Thoracic aorta (tissue), 2 donors: ENCODE data around the gene RAP1A. TPM values are rescaled to one million over a fixed set of nuclear protein-coding genes. Genes with fewer than 3 reads are reported as not detected.

Source experiments
- ATAC-seq: fragments of 150-250 bp; one replicate; pipeline ENCODE4 v1.8.0; 2017; ENCODE audit warnings: low read depth; ENCODE audit not compliant: insufficient number of reproducible peaks, low FRiP score
- DNase-seq: peaks from one replicate; pipeline ENCODE4 v3.0.0-alpha.2; 2020; ENCODE audit warnings: low spot score
- H3K27ac ChIP-seq, 2 donors: fragments of 200-600 bp; sonication (generic); 1 replicate in 1 of 2; 2 replicates in 1 of 2; pipeline ENCODE4 v1.5.1; 2016; ENCODE audit warnings: mild to moderate bottlenecking in 2 of 2, moderate library complexity in 2 of 2
- H3K27me3 ChIP-seq: fragments of 200-600 bp; sonication (generic); replicated peaks from 2 replicates; pipeline ENCODE4 v1.6.0; 2016; ENCODE audit warnings: mild to moderate bottlenecking; ENCODE audit not compliant: insufficient read depth
- H3K36me3 ChIP-seq: fragments of 200-600 bp; sonication (generic); one replicate; pipeline ENCODE4 v1.5.1; 2016
- H3K4me1 ChIP-seq, 2 donors: fragments of 200-600 bp; sonication (generic); 1 replicate in 1 of 2; 2 replicates in 1 of 2; pipeline versions ENCODE4 v1.5.1 to v1.6.0; 2016; ENCODE audit warnings: low read depth in 2 of 2, mild to moderate bottlenecking in 1 of 2; ENCODE audit not compliant: control insufficient read depth in 1 of 2
- H3K4me3 ChIP-seq: fragments of 200-600 bp; sonication (generic); 2 replicates; pipeline ENCODE4 v1.5.1; 2016; ENCODE audit warnings: mild to moderate bottlenecking
- H3K9me3 ChIP-seq: fragments of 200-600 bp; sonication (generic); 2 replicates; pipeline ENCODE4 v1.5.1; 2016
- CTCF ChIP-seq: fragments of 200-600 bp; sonication (generic); IDR thresholded peaks from one replicate; pipeline ENCODE4 v1.5.1; 2019; ENCODE audit warnings: antibody characterized with exemption
- total RNA-seq, 2 donors: library from RNA; depleted of rRNA; stranded (reverse); fragments of >200 nt; gene quantifications; one replicate each; pipeline versions ENCODE4 v1.1.0 to v1.2.3, GENCODE V29; 2016

RAP1A gene
- total RNA-seq, 2 donors from 2014 or later: 67.4 to 75.0 TPM

- no peak for TF ChIP-seq CTCF
- ATAC-seq: no peak
- Histone ChIP-seq H3K4me1 (no peaks in the 10 kb centered on the region), H3K27me3 (no peaks in the 10 kb centered on the region), H3K4me3 (no peak overlapping the region), H3K27ac (no peak overlapping the region), H3K36me3 (peaks cover 28% of the 10 kb centered on the region), H3K9me3 (no peaks in the 10 kb centered on the region)
- DNase-seq: no peak
Observed at GRCh38 chr1:111704240-111704639, 84.7 kb downstream of the RAP1A start.

- no peak for TF ChIP-seq CTCF
- Histone ChIP-seq H3K36me3 (peaks cover 23% of the 10 kb centered on the region), H3K4me1 (no peaks in the 10 kb centered on the region), H3K4me3 (no peak overlapping the region), H3K27ac (no peak overlapping the region), H3K9me3 (no peaks in the 10 kb centered on the region), H3K27me3 (no peaks in the 10 kb centered on the region)
- DNase-seq (no peak), ATAC-seq (no peak)
Observed at GRCh38 chr1:111704776-111705175, 85.2 kb downstream of the RAP1A start.

- no peaks in the 10 kb centered on the region for H3K9me3 ChIP-seq
- H3K36me3 ChIP-seq: peaks cover 14% of the 10 kb centered on the region
- TF ChIP-seq CTCF: no peak
- no peak overlapping the region for H3K27ac ChIP-seq
- no peaks in the 10 kb centered on the region for H3K27me3 ChIP-seq
- ATAC-seq: no peak
- no peak overlapping the region for H3K4me3 ChIP-seq
- no peak for DNase-seq
- no peaks in the 10 kb centered on the region for H3K4me1 ChIP-seq
Observed at GRCh38 chr1:111705841-111706240, 86.3 kb downstream of the RAP1A start.

- TF ChIP-seq CTCF: no peak
- Histone ChIP-seq H3K9me3 (no peaks in the 10 kb centered on the region), H3K27ac (no peak overlapping the region), H3K4me3 (no peak overlapping the region), H3K4me1 (no peaks in the 10 kb centered on the region), H3K27me3 (no peaks in the 10 kb centered on the region), H3K36me3 (peaks cover 14% of the 10 kb centered on the region)
- DNase-seq (no peak), ATAC-seq (no peak)
Observed at GRCh38 chr1:111706921-111707320, 87.3 kb downstream of the RAP1A start.

GRCh38 chr1:111707906-111708305 is 88.3 kb downstream of the RAP1A start:
- Histone ChIP-seq H3K9me3 (no peaks in the 10 kb centered on the region), H3K4me1 (no peaks in the 10 kb centered on the region), H3K4me3 (no peak overlapping the region), H3K36me3 (peaks cover 14% of the 10 kb centered on the region), H3K27me3 (no peaks in the 10 kb centered on the region), H3K27ac (no peak overlapping the region)
- no peak for TF ChIP-seq CTCF
- no peak for ATAC-seq
- no peak for DNase-seq
